PC-9 (cell line): ENCODE measurements around the gene MARCHF11. TPM values are rescaled to one million over a fixed set of nuclear protein-coding genes. Genes with fewer than 3 reads are reported as not detected.

Source experiments
- BruUV-seq: library from RNA; stranded (reverse); fragments of 400-500 nt; replicated peaks from 2 replicates; lab custom pipeline; 2021; lab: Mats Ljungman, UMichigan
- CTCF ChIA-PET: fragments of 300-600 bp; sonication (Branson Sonifier 250); formaldehyde crosslinking; loops from one replicate; lab custom pipeline; 2022; ENCODE audit warnings: antibody characterized with exemption; lab: Charles Lee
- POLR2A ChIA-PET: fragments of 300-600 bp; sonication (Branson Sonifier 250); formaldehyde crosslinking; loops from one replicate; lab custom pipeline; 2022; ENCODE audit warnings: antibody characterized with exemption; ENCODE audit not compliant: unreplicated experiment; lab: Charles Lee
- DNase-seq, 2 experiments: peaks; one replicate each; pipeline versions ENCODE4 v3.0.0 to v3.0.0-alpha.2; 2015 to 2022; ENCODE audit warnings: mixed read lengths in 1 of 2
- H2AFZ ChIP-seq: fragments of 200-600 bp; sonication (generic); 2 replicates; pipeline ENCODE4 v1.8.1; 2017; ENCODE audit warnings: antibody characterized with exemption
- H3F3A ChIP-seq: fragments of 200-600 bp; sonication (generic); 2 replicates; pipeline ENCODE4 v1.8.1; 2017; ENCODE audit warnings: antibody characterized with exemption, mild to moderate bottlenecking, low read depth; ENCODE audit not compliant: insufficient read depth
- H3K27ac ChIP-seq: fragments of 200-600 bp; sonication (generic); 2 replicates; pipeline ENCODE4 v1.6.1; 2016; ENCODE audit warnings: mixed run types
- H3K27me3 ChIP-seq: fragments of 200-600 bp; sonication (generic); 2 replicates; pipeline ENCODE4 v1.6.1; 2016; ENCODE audit warnings: low read depth, mixed run types; ENCODE audit not compliant: insufficient read depth
- H3K36me3 ChIP-seq: fragments of 200-600 bp; sonication (generic); 2 replicates; pipeline ENCODE4 v1.6.1; 2016; ENCODE audit warnings: low read depth, mixed run types
- H3K4me1 ChIP-seq: fragments of 200-600 bp; sonication (generic); replicated peaks from 2 replicates; pipeline ENCODE4 v1.6.1; 2016; ENCODE audit warnings: mixed run types; ENCODE audit not compliant: insufficient read depth
- H3K4me2 ChIP-seq: fragments of 200-600 bp; sonication (generic); 2 replicates; pipeline ENCODE4 v1.6.1; 2017; ENCODE audit warnings: mixed run types
- H3K4me3 ChIP-seq: fragments of 200-600 bp; sonication (generic); 2 replicates; pipeline ENCODE4 v1.6.1; 2016; ENCODE audit warnings: mixed run types
- H3K79me2 ChIP-seq: fragments of 200-600 bp; sonication (generic); 2 replicates; pipeline ENCODE4 v1.6.1; 2017; ENCODE audit warnings: low read depth, mixed run types
- H3K9me2 ChIP-seq: fragments of 200-600 bp; sonication (generic); 2 replicates; pipeline ENCODE4 v1.8.1; 2017; ENCODE audit warnings: mild to moderate bottlenecking; ENCODE audit not compliant: insufficient read depth
- H3K9me3 ChIP-seq: fragments of 200-600 bp; sonication (generic); 2 replicates; pipeline ENCODE4 v1.8.1; 2016; ENCODE audit warnings: low read depth; ENCODE audit not compliant: insufficient read depth
- H4K20me1 ChIP-seq: fragments of 200-600 bp; sonication (generic); 2 replicates; pipeline ENCODE4 v1.8.1; 2017; ENCODE audit not compliant: insufficient read depth
- CTCF ChIP-seq: fragments of 200-600 bp; sonication (generic); conservative IDR thresholded peaks from 2 replicates; pipeline ENCODE4 v1.6.1; 2017; ENCODE audit warnings: mixed run types, antibody characterized with exemption, mild to moderate bottlenecking, moderate library complexity
- EZH2 ChIP-seq: fragments of 200-600 bp; sonication (generic); IDR thresholded peaks from 2 replicates; pipeline ENCODE4 v1.8.0; 2017; ENCODE audit warnings: antibody characterized with exemption, low read depth
- intact Hi-C: fragments of 100-400 bp; cut with micrococcal nuclease; formaldehyde crosslinking; loops from one replicate; pipeline ENCODE4 v1.10.0; 2022; ENCODE audit not compliant: unreplicated experiment
- total RNA-seq: library from RNA; stranded (reverse); gene quantifications from 2 replicates; pipeline ENCODE4 v1.2.3, GENCODE V29; 2021

Gene MARCHF11
- total RNA-seq, 1 experiment from 2014 or later: not detected

DNA sequence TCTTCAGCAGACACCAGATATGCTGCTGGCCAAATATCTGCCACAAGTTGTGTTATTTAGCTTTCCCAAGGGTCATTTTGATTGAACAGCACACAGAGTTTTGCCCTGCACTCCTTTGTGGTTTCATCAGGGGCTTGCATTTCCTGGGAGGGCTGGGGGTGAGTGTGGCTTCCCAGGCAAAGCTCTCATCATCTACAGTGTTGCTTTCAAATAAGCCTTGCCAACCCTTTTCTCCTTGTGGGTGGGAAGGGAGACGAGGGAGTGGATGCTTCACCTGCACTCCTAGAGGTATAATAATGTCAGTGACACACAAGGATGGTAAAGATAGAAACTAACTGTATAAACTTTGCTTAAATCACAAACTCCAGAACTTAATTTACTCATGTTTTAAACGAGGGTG, 107.0 kb downstream of the MARCHF11 start:
- BruUV-seq: no TSS peak
- H3K27ac ChIP-seq: no peak overlapping the region
- peaks cover 37% of the 10 kb centered on the region; the same call in 1 of the 2 replicates for H3K27me3 ChIP-seq
- POLR2A ChIA-PET: no interaction called here
- H3K79me2 ChIP-seq: no peaks in the 10 kb centered on the region
- no peaks in the 10 kb centered on the region for H3F3A ChIP-seq
- no peaks in the 10 kb centered on the region for H3K9me3 ChIP-seq
- CTCF ChIA-PET: no interaction called here
- no peak overlapping the region for H3K4me3 ChIP-seq
- H3K9me2 ChIP-seq: no peaks in the 10 kb centered on the region
- TF ChIP-seq CTCF (no peak), EZH2 (no peak)
- no peaks in the 10 kb centered on the region for H4K20me1 ChIP-seq
- no peaks in the 10 kb centered on the region for H3K4me1 ChIP-seq
- no peaks in the 10 kb centered on the region for H3K36me3 ChIP-seq
- no peak overlapping the region for H3K4me2 ChIP-seq
- no peak overlapping the region for H2AFZ ChIP-seq
- intact Hi-C loops: no loop called here
- DNase-seq: no peak

DNA sequence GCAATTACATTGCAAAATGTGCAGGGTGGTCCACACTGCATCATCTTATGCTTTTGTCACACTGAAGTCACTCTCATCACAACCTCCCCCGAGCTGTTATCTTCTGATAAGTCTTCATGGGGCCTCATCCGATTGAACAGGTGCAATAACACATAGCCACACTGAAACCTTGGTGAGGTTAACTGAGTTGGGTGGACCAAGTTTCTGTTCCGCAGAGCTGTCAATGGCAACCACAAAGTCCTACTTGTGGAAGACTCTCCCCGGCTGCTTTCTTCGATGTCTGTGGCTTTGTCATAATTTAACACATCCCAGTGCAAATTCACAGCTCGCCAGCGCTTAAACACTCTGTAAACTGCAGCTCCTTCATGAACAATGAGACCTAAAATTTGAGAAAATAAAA, 112.2 kb downstream of the MARCHF11 start:
- no peak overlapping the region for H3K27ac ChIP-seq
- no peaks in the 10 kb centered on the region for H3K79me2 ChIP-seq
- peaks cover 76% of the 10 kb centered on the region; the same call in 1 of the 2 replicates for H3K27me3 ChIP-seq
- no peak overlapping the region for H3K4me3 ChIP-seq
- POLR2A ChIA-PET: no interaction called here
- H3K9me3 ChIP-seq: no peaks in the 10 kb centered on the region
- H3K36me3 ChIP-seq: no peaks in the 10 kb centered on the region
- no peak for DNase-seq
- intact Hi-C loops: no loop called here
- H3K9me2 ChIP-seq: no peaks in the 10 kb centered on the region
- TF ChIP-seq CTCF: no peak
- TF ChIP-seq EZH2: no peak
- no peak overlapping the region for H2AFZ ChIP-seq
- H3F3A ChIP-seq: no peaks in the 10 kb centered on the region
- no peaks in the 10 kb centered on the region for H3K4me1 ChIP-seq
- BruUV-seq: no TSS peak
- CTCF ChIA-PET: no interaction called here
- no peaks in the 10 kb centered on the region for H4K20me1 ChIP-seq
- H3K4me2 ChIP-seq: no peak overlapping the region

DNA sequence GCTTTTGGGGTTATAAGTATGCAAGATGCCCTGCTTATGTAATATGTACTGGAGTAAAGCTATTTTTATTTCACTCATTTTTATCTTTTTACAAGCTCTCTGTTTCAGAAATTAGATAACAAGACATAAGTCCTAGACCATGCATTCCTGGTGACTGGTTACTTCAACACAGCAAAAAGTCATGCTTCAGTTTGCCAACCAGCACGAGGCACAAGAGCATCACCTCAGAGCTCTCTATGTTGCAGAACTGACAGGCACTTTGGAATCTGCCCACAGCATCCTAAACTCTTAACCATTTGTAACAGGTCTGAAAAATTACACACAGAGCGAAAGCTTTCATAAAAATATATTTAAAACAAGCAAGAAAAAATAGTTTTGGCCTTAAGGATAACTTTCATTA, 112.8 kb downstream of the MARCHF11 start:
- CTCF ChIA-PET: no interaction called here
- no peak overlapping the region for H3K27ac ChIP-seq
- TF ChIP-seq CTCF (no peak), EZH2 (no peak)

More for the DNA sequence above, 112.8 kb downstream of the MARCHF11 start:
- no peak overlapping the region for H2AFZ ChIP-seq
- intact Hi-C loops: no loop called here
- BruUV-seq: no TSS peak
- H3K9me3 ChIP-seq: no peaks in the 10 kb centered on the region
- H3K9me2 ChIP-seq: no peaks in the 10 kb centered on the region
- H3K36me3 ChIP-seq: no peaks in the 10 kb centered on the region
- H3K4me1 ChIP-seq: no peaks in the 10 kb centered on the region
- H3K4me2 ChIP-seq: no peak overlapping the region
- no peaks in the 10 kb centered on the region for H3F3A ChIP-seq
- H4K20me1 ChIP-seq: no peaks in the 10 kb centered on the region
- no peaks in the 10 kb centered on the region for H3K79me2 ChIP-seq
- H3K4me3 ChIP-seq: no peak overlapping the region
- DNase-seq: no peak
- H3K27me3 ChIP-seq: peaks cover 82% of the 10 kb centered on the region; the same call in 1 of the 2 replicates
- POLR2A ChIA-PET: interaction anchor here (0.6 kb wide), 1 partner anchor 833 kb away, joined by 5 read pairs; no protein-coding TSS in a partner anchor
